ENCODE measurements around the gene KRTAP9-6. TPM values are rescaled to one million over a fixed set of nuclear protein-coding genes. Genes with fewer than 3 reads are reported as not detected.
"Not testable (repeated sequence)": the region's sequence is repeated elsewhere in the genome, so short reads cannot be mapped to it uniquely, and the experiment has no call there.

KRTAP9-6 gene, protein sequence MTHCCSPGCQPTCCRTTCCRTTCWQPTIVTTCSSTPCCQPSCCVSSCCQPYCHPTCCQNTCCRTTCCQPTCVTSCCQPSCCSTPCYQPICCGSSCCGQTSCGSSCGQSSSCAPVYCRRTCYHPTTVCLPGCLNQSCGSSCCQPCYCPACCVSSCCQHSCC
- not detected for polyA plus RNA-seq (2013, experiment 1 of 4)
- polyA plus RNA-seq (2013, experiment 2 of 4) = not detected
- not detected for polyA plus RNA-seq (2013, experiment 3 of 4)
- polyA plus RNA-seq (2013, experiment 4 of 4) = not detected

- H3K4me3 ChIP-seq (ENCODE audit: insufficient read depth, low read depth, low read length) = no peak within 1 kb of the TSS
- H3K27ac ChIP-seq (ENCODE audit: insufficient read depth, low read depth, low read length, poor library complexity, severe bottlenecking) = no peak within 1 kb of the TSS
- no peaks in the 10 kb centered on the region for H3K4me1 ChIP-seq (ENCODE audit: control insufficient read depth, insufficient read depth, low read length)
- 83 to 86% methylated on average over 2 of the region's 2 CpGs for WGBS, 2 experiments
- H3K36me3 ChIP-seq (ENCODE audit: control insufficient read depth, insufficient read depth, low read length) = no peaks in the 10 kb centered on the region
- no peaks in the 10 kb centered on the region for H3K27me3 ChIP-seq (ENCODE audit: control insufficient read depth, insufficient read depth, low read length, poor library complexity, severe bottlenecking)
- H3K9me3 ChIP-seq (ENCODE audit: control insufficient read depth, low read length) = no peaks in the 10 kb centered on the region
Observed at GRCh38 chr17:41265078-41265477, at the start of gene KRTAP9-6. KRTAP9-6 (plus strand) TSS chr17:41265378; CDS start chr17:41265378, 0 bp downstream.

- Histone ChIP-seq H3K27ac (ENCODE audit: insufficient read depth, low read depth, low read length, poor library complexity, severe bottlenecking) (no peak overlapping the region), H3K9me3 (ENCODE audit: control insufficient read depth, low read length) (no peaks in the 10 kb centered on the region), H3K27me3 (ENCODE audit: control insufficient read depth, insufficient read depth, low read length, poor library complexity, severe bottlenecking) (no peaks in the 10 kb centered on the region), H3K36me3 (ENCODE audit: control insufficient read depth, insufficient read depth, low read length) (no peaks in the 10 kb centered on the region), H3K4me1 (ENCODE audit: control insufficient read depth, insufficient read depth, low read length) (no peaks in the 10 kb centered on the region), H3K4me3 (ENCODE audit: insufficient read depth, low read depth, low read length) (no peak overlapping the region)
- 80 to 100% methylated on average over 1 of the region's 1 CpG for WGBS, 2 experiments
Observed at GRCh38 chr17:41215681-41216080, 49.5 kb upstream of the KRTAP9-6 start.

DNA sequence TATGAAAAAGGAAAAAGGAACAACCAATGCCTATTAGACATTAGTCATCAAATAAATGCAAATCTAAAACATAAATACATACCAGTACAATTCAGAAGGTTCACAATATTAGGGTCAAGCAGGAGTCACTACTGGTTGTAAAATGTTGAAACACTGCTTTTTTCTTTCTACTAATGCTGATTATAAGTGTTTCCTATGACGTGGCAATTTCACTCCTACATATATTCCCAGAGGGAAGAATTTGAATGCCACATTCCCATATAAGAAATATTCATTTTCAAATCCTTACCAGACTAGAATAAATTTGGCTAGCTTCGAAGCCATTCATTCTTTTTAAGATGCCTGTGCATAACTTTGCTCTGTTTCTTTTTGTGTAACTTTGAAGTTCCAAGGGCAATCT lies 41.4 kb upstream of the KRTAP9-6 start:
- Histone ChIP-seq H3K4me1 (ENCODE audit: control insufficient read depth, insufficient read depth, low read length) (no peaks in the 10 kb centered on the region), H3K27ac (ENCODE audit: insufficient read depth, low read depth, low read length, poor library complexity, severe bottlenecking) (no peak overlapping the region), H3K27me3 (ENCODE audit: control insufficient read depth, insufficient read depth, low read length, poor library complexity, severe bottlenecking) (no peaks in the 10 kb centered on the region), H3K9me3 (ENCODE audit: control insufficient read depth, low read length) (no peaks in the 10 kb centered on the region), H3K36me3 (ENCODE audit: control insufficient read depth, insufficient read depth, low read length) (no peaks in the 10 kb centered on the region), H3K4me3 (ENCODE audit: insufficient read depth, low read depth, low read length) (no peak overlapping the region)
- WGBS, 2 experiments = 86 to 90% methylated on average over 2 of the region's 2 CpGs

GRCh38 chr17:41226051-41226450 lies 39.1 kb upstream of the KRTAP9-6 start:
- Histone ChIP-seq H3K36me3 (ENCODE audit: control insufficient read depth, insufficient read depth, low read length) (no peaks in the 10 kb centered on the region), H3K4me1 (ENCODE audit: control insufficient read depth, insufficient read depth, low read length) (no peaks in the 10 kb centered on the region), H3K9me3 (ENCODE audit: control insufficient read depth, low read length) (no peaks in the 10 kb centered on the region), H3K4me3 (ENCODE audit: insufficient read depth, low read depth, low read length) (no peak overlapping the region), H3K27ac (ENCODE audit: insufficient read depth, low read depth, low read length, poor library complexity, severe bottlenecking) (no peak overlapping the region), H3K27me3 (ENCODE audit: control insufficient read depth, insufficient read depth, low read length, poor library complexity, severe bottlenecking) (no peaks in the 10 kb centered on the region)
- 95 to 97% methylated on average over 6 of the region's 6 CpGs for WGBS, 2 experiments

- H3K4me3 ChIP-seq (ENCODE audit: insufficient read depth, low read depth, low read length); H3K4me1 ChIP-seq (ENCODE audit: control insufficient read depth, insufficient read depth, low read length); H3K27ac ChIP-seq (ENCODE audit: insufficient read depth, low read depth, low read length, poor library complexity, severe bottlenecking); H3K27me3 ChIP-seq (ENCODE audit: control insufficient read depth, insufficient read depth, low read length, poor library complexity, severe bottlenecking); H3K9me3 ChIP-seq (ENCODE audit: control insufficient read depth, low read length); H3K36me3 ChIP-seq (ENCODE audit: control insufficient read depth, insufficient read depth, low read length): not testable (repeated sequence)
- WGBS, 2 experiments = 78 to 80% methylated on average over 2 of the region's 4 CpGs
Observed at GRCh38 chr17:41226598-41227095, 38.5 kb upstream of the KRTAP9-6 start, which contains the start of gene KRTAP9-2. KRTAP9-2 (plus strand) TSS chr17:41226648; CDS start chr17:41226655, 7 bp downstream.

- Histone ChIP-seq H3K27me3 (ENCODE audit: control insufficient read depth, insufficient read depth, low read length, poor library complexity, severe bottlenecking) (no peaks in the 10 kb centered on the region), H3K4me3 (ENCODE audit: insufficient read depth, low read depth, low read length) (no peak overlapping the region), H3K27ac (ENCODE audit: insufficient read depth, low read depth, low read length, poor library complexity, severe bottlenecking) (no peak overlapping the region), H3K36me3 (ENCODE audit: control insufficient read depth, insufficient read depth, low read length) (no peaks in the 10 kb centered on the region), H3K4me1 (ENCODE audit: control insufficient read depth, insufficient read depth, low read length) (no peaks in the 10 kb centered on the region), H3K9me3 (ENCODE audit: control insufficient read depth, low read length) (no peaks in the 10 kb centered on the region)
Observed at GRCh38 chr17:41230094-41230493, 35.1 kb upstream of the KRTAP9-6 start.

GRCh38 chr17:41231731-41232130 lies 33.4 kb upstream of the KRTAP9-6 start:
- WGBS, 2 experiments = 94 to 95% methylated on average over 6 of the region's 6 CpGs
- H3K4me1 ChIP-seq (ENCODE audit: control insufficient read depth, insufficient read depth, low read length) = no peaks in the 10 kb centered on the region

GRCh38 chr17:41232399-41233105 lies 32.6 kb upstream of the KRTAP9-6 start, which contains the start of gene KRTAP9-3:
KRTAP9-3 (plus strand) TSS chr17:41232449; CDS start chr17:41232502, 53 bp downstream.
- not testable (repeated sequence) for H3K4me3 ChIP-seq (ENCODE audit: insufficient read depth, low read depth, low read length); H3K27ac ChIP-seq (ENCODE audit: insufficient read depth, low read depth, low read length, poor library complexity, severe bottlenecking); H3K4me1 ChIP-seq (ENCODE audit: control insufficient read depth, insufficient read depth, low read length); H3K36me3 ChIP-seq (ENCODE audit: control insufficient read depth, insufficient read depth, low read length); H3K9me3 ChIP-seq (ENCODE audit: control insufficient read depth, low read length); H3K27me3 ChIP-seq (ENCODE audit: control insufficient read depth, insufficient read depth, low read length, poor library complexity, severe bottlenecking)
- 80 to 94% methylated on average over 1 of the region's 1 CpG for WGBS, 2 experiments

More at GRCh38 chr17:41231731-41232130, 33.4 kb upstream of the KRTAP9-6 start:
- no peaks in the 10 kb centered on the region for H3K9me3 ChIP-seq (ENCODE audit: control insufficient read depth, low read length)
- no peak overlapping the region for H3K27ac ChIP-seq (ENCODE audit: insufficient read depth, low read depth, low read length, poor library complexity, severe bottlenecking)
- H3K4me3 ChIP-seq (ENCODE audit: insufficient read depth, low read depth, low read length) = no peak overlapping the region
- H3K36me3 ChIP-seq (ENCODE audit: control insufficient read depth, insufficient read depth, low read length) = no peaks in the 10 kb centered on the region
- no peaks in the 10 kb centered on the region for H3K27me3 ChIP-seq (ENCODE audit: control insufficient read depth, insufficient read depth, low read length, poor library complexity, severe bottlenecking)

GRCh38 chr17:41237116-41237515 lies 28.1 kb upstream of the KRTAP9-6 start:
- 90 to 95% methylated on average over 4 of the region's 4 CpGs for WGBS, 2 experiments
- H3K27ac ChIP-seq (ENCODE audit: insufficient read depth, low read depth, low read length, poor library complexity, severe bottlenecking); H3K4me3 ChIP-seq (ENCODE audit: insufficient read depth, low read depth, low read length); H3K4me1 ChIP-seq (ENCODE audit: control insufficient read depth, insufficient read depth, low read length); H3K27me3 ChIP-seq (ENCODE audit: control insufficient read depth, insufficient read depth, low read length, poor library complexity, severe bottlenecking); H3K36me3 ChIP-seq (ENCODE audit: control insufficient read depth, insufficient read depth, low read length); H3K9me3 ChIP-seq (ENCODE audit: control insufficient read depth, low read length): not testable (repeated sequence)

DNA sequence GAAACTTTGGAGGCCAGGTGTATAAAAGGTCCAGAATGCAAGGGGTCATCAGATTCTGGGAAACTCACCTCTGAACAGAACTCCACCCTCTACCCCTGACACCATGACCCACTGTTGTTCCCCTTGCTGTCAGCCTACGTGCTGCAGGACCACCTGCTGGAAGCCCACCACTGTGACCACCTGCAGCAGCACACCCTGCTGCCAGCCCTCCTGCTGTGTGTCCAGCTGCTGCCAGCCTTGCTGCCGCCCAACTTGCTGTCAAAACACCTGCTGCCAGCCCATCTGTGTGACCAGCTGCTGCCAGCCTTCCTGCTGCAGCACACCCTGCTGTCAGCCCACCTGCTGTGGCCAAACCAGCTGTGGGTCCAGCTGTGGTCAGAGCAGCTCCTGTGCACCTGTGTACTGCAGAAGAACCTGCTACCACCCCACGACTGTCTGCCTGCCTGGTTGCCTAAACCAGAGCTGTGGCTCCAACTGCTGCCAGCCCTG lies 27.2 kb upstream of the KRTAP9-6 start, which contains the start of gene KRTAP9-8:
Gene KRTAP9-8, plus strand, starts transcription at position 51 of the 489 bp plus-strand sequence. Its CDS starts 53 bp downstream, at position 104.
- H3K27ac ChIP-seq (ENCODE audit: insufficient read depth, low read depth, low read length, poor library complexity, severe bottlenecking); H3K4me3 ChIP-seq (ENCODE audit: insufficient read depth, low read depth, low read length); H3K27me3 ChIP-seq (ENCODE audit: control insufficient read depth, insufficient read depth, low read length, poor library complexity, severe bottlenecking); H3K9me3 ChIP-seq (ENCODE audit: control insufficient read depth, low read length); H3K4me1 ChIP-seq (ENCODE audit: control insufficient read depth, insufficient read depth, low read length); H3K36me3 ChIP-seq (ENCODE audit: control insufficient read depth, insufficient read depth, low read length): not testable (repeated sequence)
- 55 to 59% methylated on average over 3 of the region's 3 CpGs for WGBS, 2 experiments

All from ectodermal cell (in vitro differentiated cells).